GM18861 (cell line): ENCODE data around the gene HSD17B11.
"Not testable (repeated sequence)": the region's sequence is repeated elsewhere in the genome, so short reads cannot be mapped to it uniquely, and the experiment has no call there.

ENCODE experiments used
- ATAC-seq: cut with Tn5 transposase; IDR thresholded peaks from one replicate; pipeline ENCODE4 v1.9.1; 2021; ENCODE audit not compliant: unreplicated experiment

The HSD17B11 gene

GRCh38 chr4:87405211-87405820 lies 14.3 kb upstream of the HSD17B11 start:
- no peak for ATAC-seq

GRCh38 chr4:87403732-87404131 lies 12.7 kb upstream of the HSD17B11 start:
- not testable (repeated sequence) for ATAC-seq

DNA sequence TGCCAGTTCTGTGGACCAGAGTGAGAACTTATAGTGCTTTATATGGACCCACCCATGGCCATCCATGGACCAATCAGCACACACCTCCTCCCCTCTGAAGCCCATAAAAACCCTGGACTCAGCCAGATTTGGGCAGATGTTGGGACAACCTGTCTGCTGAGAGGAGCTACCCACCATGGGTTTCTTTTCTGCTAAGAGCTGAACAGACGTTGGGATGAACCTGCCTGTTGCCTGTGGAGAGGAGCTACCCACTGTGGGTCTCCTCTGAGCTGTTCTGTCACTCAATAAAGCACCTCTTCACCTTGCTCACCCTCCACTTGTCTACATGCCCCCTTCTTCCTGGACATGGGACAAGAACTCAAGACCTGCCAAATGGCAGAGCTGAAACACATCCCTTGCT lies 9.0 kb upstream of the HSD17B11 start:
- no peak for ATAC-seq

- no peak for ATAC-seq
These were observed 8.2 kb upstream of the HSD17B11 start for GRCh38 chr4:87399148-87399547.

DNA sequence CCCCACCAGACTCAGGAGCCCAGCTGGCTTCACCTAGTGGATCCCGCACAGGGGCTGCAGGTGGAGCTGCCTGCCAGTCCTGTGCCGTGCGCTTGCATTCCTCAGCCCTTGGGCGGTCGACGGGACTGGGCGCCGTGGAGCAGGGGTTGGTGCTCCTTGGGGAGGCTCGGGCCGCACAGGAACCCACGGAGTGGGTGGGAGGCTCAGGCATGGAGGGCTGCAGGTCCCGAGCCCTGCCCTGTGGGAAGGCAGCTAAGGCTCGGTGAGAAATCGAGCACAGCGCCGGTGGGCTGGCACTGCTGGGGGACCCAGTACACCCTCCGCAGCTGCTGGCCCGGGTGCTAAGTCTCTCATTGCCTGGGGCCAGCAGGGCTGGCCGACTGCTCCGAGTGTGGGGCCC lies 4.9 kb upstream of the HSD17B11 start:
- ATAC-seq = not testable (repeated sequence)

- not testable (repeated sequence) for ATAC-seq
These were observed 4.1 kb upstream of the HSD17B11 start for GRCh38 chr4:87395073-87395472.

DNA sequence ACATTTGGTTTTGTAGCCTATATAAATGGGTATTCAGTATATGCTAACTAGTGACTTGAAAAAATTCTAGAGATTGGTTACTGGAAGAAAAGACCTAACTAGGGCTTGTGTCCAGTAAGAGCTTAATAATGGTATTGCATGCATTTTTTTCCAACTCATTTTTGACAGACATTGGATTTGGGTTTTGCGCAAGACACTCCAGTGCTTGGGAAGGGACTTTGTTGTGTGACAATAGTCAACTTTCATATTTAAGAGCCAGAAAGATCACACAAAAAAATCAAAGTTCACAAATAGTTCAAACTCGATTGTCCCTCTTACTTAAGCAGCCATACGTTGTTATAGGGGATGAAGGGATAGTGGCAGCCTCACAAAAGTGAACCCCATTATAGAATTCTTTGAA lies 1.2 kb upstream of the HSD17B11 start:
- no peak for ATAC-seq

GRCh38 chr4:87391576-87392054 lies 627 bp upstream of the HSD17B11 start:
- no peak for ATAC-seq

- ATAC-seq = no peak
These were observed 467 bp downstream of the HSD17B11 start for GRCh38 chr4:87390551-87390890.

GRCh38 chr4:87390055-87390454 lies 933 bp downstream of the HSD17B11 start:
- ATAC-seq = not testable (repeated sequence)

DNA sequence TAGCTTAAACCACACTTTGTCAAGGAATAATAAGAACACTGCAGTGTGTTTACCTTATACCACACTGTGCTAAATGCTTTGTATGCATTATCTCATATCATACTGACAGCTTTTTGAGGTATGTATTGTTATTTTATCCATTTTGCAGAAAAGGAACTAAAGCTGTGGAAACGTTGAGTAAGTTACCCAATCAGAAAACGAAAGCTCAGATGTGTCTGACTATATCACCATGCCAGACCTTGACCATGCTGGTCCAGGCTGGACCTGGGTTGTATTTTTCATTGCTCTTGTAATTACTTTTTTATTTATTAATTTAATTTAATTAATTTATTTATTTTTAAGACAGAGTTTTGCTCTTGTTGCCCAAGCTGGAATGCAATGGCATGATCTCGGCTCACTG lies 2.1 kb downstream of the HSD17B11 start:
- no peak for ATAC-seq

- no peak for ATAC-seq
These were observed 3.8 kb downstream of the HSD17B11 start for GRCh38 chr4:87387237-87387636.

DNA sequence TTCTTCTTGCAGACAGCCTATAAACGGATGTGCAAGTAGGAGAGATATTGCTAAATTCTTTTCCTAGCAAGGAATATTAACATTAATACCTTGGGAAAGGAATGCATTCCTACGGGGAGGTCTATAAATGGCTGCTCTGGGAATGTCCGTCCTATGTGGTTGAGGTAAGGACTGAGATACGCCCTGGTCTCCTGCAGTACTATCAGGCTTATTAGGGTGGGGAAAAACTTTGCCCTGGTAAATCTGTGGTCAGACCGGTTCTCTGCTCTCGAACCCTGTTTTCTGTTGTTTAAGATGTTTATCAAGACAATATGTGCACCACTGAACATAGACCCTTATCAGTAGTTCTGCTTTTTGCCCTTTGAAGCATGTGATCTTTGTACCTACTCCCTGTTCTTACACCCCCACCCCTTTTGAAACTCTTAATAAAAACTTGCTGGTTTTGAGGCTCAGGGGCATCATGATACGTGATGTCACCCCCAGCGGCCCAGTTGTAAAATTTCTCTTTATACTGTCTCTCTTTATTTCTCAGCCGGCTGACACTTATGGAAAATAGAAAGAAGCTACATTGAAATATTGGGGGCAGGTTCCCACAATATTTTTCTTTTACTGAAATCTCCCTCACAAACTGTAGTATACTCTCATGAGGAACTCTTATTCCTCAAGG lies 6.4 kb downstream of the HSD17B11 start:
- ATAC-seq = not testable (repeated sequence)

GRCh38 chr4:87382931-87383330 lies 8.1 kb downstream of the HSD17B11 start:
- no peak for ATAC-seq

- ATAC-seq = no peak
These were observed 8.9 kb downstream of the HSD17B11 start for GRCh38 chr4:87382116-87382515.

GRCh38 chr4:87377816-87378215 lies 13.2 kb downstream of the HSD17B11 start:
- no peak for ATAC-seq

DNA sequence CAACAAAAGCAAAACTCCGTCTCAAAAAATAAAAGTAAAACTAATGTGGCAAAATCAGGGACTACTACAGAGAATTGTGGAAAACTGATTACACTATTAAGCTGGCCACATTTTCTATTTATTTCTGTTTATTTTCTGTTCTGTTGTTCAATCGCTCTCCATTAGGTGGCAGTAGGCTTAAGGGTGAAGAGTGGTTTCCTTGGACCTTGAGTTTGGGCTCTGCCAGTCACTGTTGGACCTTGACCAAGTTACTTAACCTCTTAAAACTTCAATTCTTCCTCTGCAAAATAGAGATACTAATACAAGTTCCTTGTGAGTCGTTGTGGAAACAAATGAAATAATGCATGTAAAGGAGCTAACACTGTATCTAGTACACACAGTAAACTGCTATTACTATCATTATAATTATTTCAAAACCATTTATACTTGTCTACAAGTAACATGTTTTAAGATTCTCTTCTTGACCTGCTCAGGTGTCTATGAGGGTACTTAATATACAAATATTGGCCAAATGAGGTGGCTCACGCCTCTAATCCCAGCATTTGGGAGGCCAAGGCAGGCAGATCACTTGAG lies 15.2 kb downstream of the HSD17B11 start:
- peak; percentile 69 for ATAC-seq

DNA sequence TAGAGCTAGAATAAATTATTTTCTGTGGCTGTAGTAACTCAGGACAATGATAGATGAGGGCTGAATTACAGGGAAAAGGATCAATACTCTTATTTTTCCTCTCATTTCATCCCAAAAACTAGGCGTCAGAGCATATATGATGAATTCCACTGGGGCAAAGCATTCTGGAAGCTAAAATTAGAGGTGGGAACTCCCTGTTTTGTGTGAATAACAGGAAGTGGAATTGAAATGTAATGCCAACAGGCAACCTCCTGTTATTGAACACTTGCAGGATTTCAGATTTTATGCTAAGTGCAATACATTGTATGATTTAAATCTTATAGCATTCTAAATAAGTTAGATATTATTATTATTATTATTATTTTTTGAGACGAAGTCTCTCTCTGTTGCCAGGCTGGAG lies 20.9 kb downstream of the HSD17B11 start:
- ATAC-seq = no peak

- ATAC-seq = no peak
These were observed 24.3 kb downstream of the HSD17B11 start for GRCh38 chr4:87366521-87367162.

GRCh38 chr4:87365348-87365747 lies 25.6 kb downstream of the HSD17B11 start:
- ATAC-seq = no peak

GRCh38 chr4:87363552-87363951 lies 27.4 kb downstream of the HSD17B11 start:
- no peak for ATAC-seq

GRCh38 chr4:87360338-87360935 lies 30.6 kb downstream of the HSD17B11 start:
- no peak for ATAC-seq
